ENCODE results near the gene ARPC2.

The ARPC2 gene

DNA sequence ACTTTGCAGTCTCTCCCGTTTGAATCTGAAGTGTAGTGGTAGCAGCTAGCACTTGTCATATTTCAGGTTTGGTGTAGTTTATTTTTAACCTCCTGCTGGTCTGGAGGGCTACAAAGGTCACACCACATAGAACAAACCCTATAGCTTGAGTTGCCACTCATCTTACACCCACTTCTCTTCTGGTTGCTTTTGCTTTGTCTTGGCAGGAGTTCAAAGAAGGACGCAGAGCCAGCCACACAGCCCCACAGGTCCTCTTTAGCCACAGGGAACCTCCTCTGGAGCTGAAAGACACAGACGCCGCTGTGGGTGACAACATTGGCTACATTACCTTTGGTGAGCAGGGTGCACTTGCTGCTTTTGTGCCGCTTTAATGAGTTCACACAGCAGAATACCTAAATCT is 28.2 kb downstream of the ARPC2 start:
- H2BK120ac ChIP-seq (ENCODE audit: low read depth, low read length): no peak overlapping the region
- no peaks in the 10 kb centered on the region for H3K27me3 ChIP-seq (ENCODE audit: insufficient read depth, low read length, poor library complexity)
- H4K8ac ChIP-seq (ENCODE audit: low read depth, low read length): no peak overlapping the region
- H3K4ac ChIP-seq (ENCODE audit: low read depth, low read length): no peak overlapping the region
- no peak overlapping the region for H4K5ac ChIP-seq (ENCODE audit: low read length)
- no peak overlapping the region for H3K4me2 ChIP-seq (ENCODE audit: low read length)
- no peak overlapping the region for H3K18ac ChIP-seq (ENCODE audit: low read length)
- H3K9ac ChIP-seq (ENCODE audit: low read length): no peak overlapping the region
- WGBS (ENCODE audit: extremely low coverage, insufficient coverage, low lambda C conversion rate): no CpG with 5 or more reads among the region's 5 CpGs
- no peak overlapping the region for H2AK5ac ChIP-seq (ENCODE audit: low read length)
- no peak for DNase-seq
- H3K36me3 ChIP-seq (ENCODE audit: control insufficient read depth, insufficient read depth, low read length): peaks cover 30% of the 10 kb centered on the region
- no peak overlapping the region for H3K56ac ChIP-seq (ENCODE audit: low read length)
- H3K27ac ChIP-seq (ENCODE audit: low read depth, low read length): no peak overlapping the region
- no peaks in the 10 kb centered on the region for H3K79me2 ChIP-seq (ENCODE audit: control insufficient read depth, insufficient read depth, low read length)
- no peak overlapping the region for H3K23ac ChIP-seq (ENCODE audit: low read length)
- H2BK15ac ChIP-seq (replicated peaks; ENCODE audit: low read depth): no peak overlapping the region
- no peak overlapping the region for H2BK5ac ChIP-seq (ENCODE audit: low read length)
- no peaks in the 10 kb centered on the region for H3K4me1 ChIP-seq (ENCODE audit: control insufficient read depth, low read depth, low read length)
- H3K79me1 ChIP-seq (ENCODE audit: low read length): peaks cover 2% of the 10 kb centered on the region
- H3K4me3 ChIP-seq (ENCODE audit: low read length): no peak overlapping the region

DNA sequence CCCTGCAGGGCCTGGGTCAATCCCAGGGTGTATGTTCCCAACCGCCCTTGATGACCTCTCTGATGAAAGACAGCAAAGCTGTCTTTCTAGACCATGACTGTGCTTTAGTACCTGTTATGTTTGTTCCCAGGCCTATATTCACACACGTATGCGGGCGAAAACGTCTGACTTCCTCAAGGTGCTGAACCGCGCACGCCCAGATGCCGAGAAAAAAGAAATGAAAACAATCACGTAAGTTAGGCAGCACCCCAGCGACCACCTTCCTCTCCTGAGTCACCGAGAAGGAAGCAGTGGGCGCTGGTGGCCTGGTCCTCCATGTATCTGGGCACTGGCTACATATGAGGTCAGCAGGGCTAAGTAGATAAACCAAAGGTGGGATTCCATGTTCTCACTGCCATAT is 32.7 kb downstream of the ARPC2 start:
- H3K56ac ChIP-seq (ENCODE audit: low read length): no peak overlapping the region
- H3K23ac ChIP-seq (ENCODE audit: low read length): no peak overlapping the region
- H3K18ac ChIP-seq (ENCODE audit: low read length): no peak overlapping the region
- H3K4me2 ChIP-seq (ENCODE audit: low read length): no peak overlapping the region
- H3K4me3 ChIP-seq (ENCODE audit: low read length): no peak overlapping the region
- no peak overlapping the region for H2BK5ac ChIP-seq (ENCODE audit: low read length)
- H3K79me1 ChIP-seq (ENCODE audit: low read length): no peaks in the 10 kb centered on the region
- H3K79me2 ChIP-seq (ENCODE audit: control insufficient read depth, insufficient read depth, low read length): no peaks in the 10 kb centered on the region
- H4K8ac ChIP-seq (ENCODE audit: low read depth, low read length): no peak overlapping the region
- H4K5ac ChIP-seq (ENCODE audit: low read length): no peak overlapping the region
- no peak for DNase-seq
- H3K4ac ChIP-seq (ENCODE audit: low read depth, low read length): no peak overlapping the region
- H2BK15ac ChIP-seq (replicated peaks; ENCODE audit: low read depth): no peak overlapping the region
- H2BK120ac ChIP-seq (ENCODE audit: low read depth, low read length): no peak overlapping the region
- H2AK5ac ChIP-seq (ENCODE audit: low read length): no peak overlapping the region
- H3K9ac ChIP-seq (ENCODE audit: low read length): no peak overlapping the region
- no CpG with 5 or more reads among the region's 13 CpGs for WGBS (ENCODE audit: extremely low coverage, insufficient coverage, low lambda C conversion rate)
- peaks cover 38% of the 10 kb centered on the region for H3K36me3 ChIP-seq (ENCODE audit: control insufficient read depth, insufficient read depth, low read length)
- H3K27ac ChIP-seq (ENCODE audit: low read depth, low read length): no peak overlapping the region
- no peaks in the 10 kb centered on the region for H3K27me3 ChIP-seq (ENCODE audit: insufficient read depth, low read length, poor library complexity)
- H3K4me1 ChIP-seq (ENCODE audit: control insufficient read depth, low read depth, low read length): no peaks in the 10 kb centered on the region

DNA sequence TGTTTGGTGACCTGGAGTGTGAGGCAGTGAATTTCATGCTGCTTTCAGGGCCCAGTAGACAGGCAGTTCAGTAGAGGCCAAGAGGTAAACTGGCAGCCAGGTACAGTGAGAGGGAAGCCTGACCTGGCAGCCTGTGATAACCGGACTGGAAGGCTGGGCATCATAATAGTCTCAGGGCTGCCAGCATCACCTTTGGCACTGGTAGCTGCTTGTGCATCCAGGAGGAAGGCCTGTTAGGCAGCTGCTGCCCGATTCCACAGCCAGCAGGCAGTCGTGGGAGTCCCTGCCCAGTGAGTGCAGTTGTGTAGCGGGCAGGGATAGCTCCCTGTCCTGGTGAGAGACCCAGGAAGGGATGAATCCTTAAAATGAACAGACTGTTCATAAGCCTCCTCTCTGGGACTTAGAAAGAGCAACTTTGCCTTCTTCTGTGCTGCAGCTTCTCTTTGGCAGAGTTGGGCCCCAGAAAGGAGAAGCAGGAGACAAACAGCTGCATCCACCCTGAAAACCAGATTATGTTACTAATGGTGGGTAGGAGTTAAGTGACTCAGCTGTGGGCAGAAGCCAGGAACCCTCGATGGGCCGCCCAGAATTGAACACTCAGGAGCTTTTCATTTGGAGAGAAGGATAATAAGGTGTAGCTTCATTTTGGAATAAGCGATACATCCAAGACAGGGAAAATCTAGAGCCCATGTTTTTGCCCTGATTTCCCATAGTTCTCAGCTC is 35.7 kb downstream of the ARPC2 start:
- Histone ChIP-seq H2BK5ac (ENCODE audit: low read length) (no peak overlapping the region), H2BK15ac (replicated peaks; ENCODE audit: low read depth) (no peak overlapping the region), H3K27me3 (ENCODE audit: insufficient read depth, low read length, poor library complexity) (no peaks in the 10 kb centered on the region), H3K23ac (ENCODE audit: low read length) (no peak overlapping the region), H3K4me1 (ENCODE audit: control insufficient read depth, low read depth, low read length) (no peaks in the 10 kb centered on the region), H2BK120ac (ENCODE audit: low read depth, low read length) (no peak overlapping the region), H3K4me3 (ENCODE audit: low read length) (no peak overlapping the region), H2AK5ac (ENCODE audit: low read length) (no peak overlapping the region), H3K4ac (ENCODE audit: low read depth, low read length) (no peak overlapping the region), H4K8ac (ENCODE audit: low read depth, low read length) (no peak overlapping the region), H4K5ac (ENCODE audit: low read length) (no peak overlapping the region), H3K36me3 (ENCODE audit: control insufficient read depth, insufficient read depth, low read length) (peaks cover 31% of the 10 kb centered on the region), H3K18ac (ENCODE audit: low read length) (no peak overlapping the region), H3K9ac (ENCODE audit: low read length) (no peak overlapping the region), H3K79me2 (ENCODE audit: control insufficient read depth, insufficient read depth, low read length) (no peaks in the 10 kb centered on the region), H3K56ac (ENCODE audit: low read length) (no peak overlapping the region), H3K4me2 (ENCODE audit: low read length) (no peak overlapping the region), H3K27ac (ENCODE audit: low read depth, low read length) (no peak overlapping the region), H3K79me1 (ENCODE audit: low read length) (no peaks in the 10 kb centered on the region)
- no CpG with 5 or more reads among the region's 7 CpGs for WGBS (ENCODE audit: extremely low coverage, insufficient coverage, low lambda C conversion rate)
- DNase-seq: no peak

DNA sequence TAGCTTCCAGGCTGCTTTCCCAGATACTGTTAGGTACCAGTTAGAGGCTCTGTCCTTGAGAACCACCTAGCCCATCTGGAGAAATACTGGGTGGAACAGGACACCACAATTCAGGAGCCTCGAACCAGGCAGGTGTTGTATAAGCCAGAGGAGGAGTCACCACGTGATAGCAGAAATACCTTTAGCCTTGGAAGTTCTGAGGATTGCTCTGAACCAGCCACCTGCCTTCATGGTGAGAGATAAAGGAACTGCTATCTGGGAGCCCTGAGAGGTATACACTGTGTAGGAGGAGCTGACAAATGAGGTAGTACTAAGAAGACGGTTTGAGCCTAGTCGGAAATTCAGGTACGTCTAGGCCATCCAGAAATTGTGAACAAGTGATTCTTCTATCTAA is 36.2 kb downstream of the ARPC2 start:
- Histone ChIP-seq H3K56ac (ENCODE audit: low read length) (no peak overlapping the region), H2AK5ac (ENCODE audit: low read length) (no peak overlapping the region), H2BK120ac (ENCODE audit: low read depth, low read length) (no peak overlapping the region), H2BK15ac (replicated peaks; ENCODE audit: low read depth) (no peak overlapping the region), H3K36me3 (ENCODE audit: control insufficient read depth, insufficient read depth, low read length) (peaks cover 29% of the 10 kb centered on the region), H3K27ac (ENCODE audit: low read depth, low read length) (no peak overlapping the region), H3K4me2 (ENCODE audit: low read length) (no peak overlapping the region), H4K8ac (ENCODE audit: low read depth, low read length) (no peak overlapping the region), H3K9ac (ENCODE audit: low read length) (no peak overlapping the region), H4K5ac (ENCODE audit: low read length) (no peak overlapping the region), H3K18ac (ENCODE audit: low read length) (no peak overlapping the region), H2BK5ac (ENCODE audit: low read length) (no peak overlapping the region), H3K4ac (ENCODE audit: low read depth, low read length) (no peak overlapping the region), H3K23ac (ENCODE audit: low read length) (no peak overlapping the region), H3K27me3 (ENCODE audit: insufficient read depth, low read length, poor library complexity) (no peaks in the 10 kb centered on the region), H3K79me2 (ENCODE audit: control insufficient read depth, insufficient read depth, low read length) (no peaks in the 10 kb centered on the region), H3K4me3 (ENCODE audit: low read length) (no peak overlapping the region), H3K4me1 (ENCODE audit: control insufficient read depth, low read depth, low read length) (no peaks in the 10 kb centered on the region), H3K79me1 (ENCODE audit: low read length) (no peaks in the 10 kb centered on the region)
- DNase-seq: no peak
- no CpG with 5 or more reads among the region's 5 CpGs for WGBS (ENCODE audit: extremely low coverage, insufficient coverage, low lambda C conversion rate)

DNA sequence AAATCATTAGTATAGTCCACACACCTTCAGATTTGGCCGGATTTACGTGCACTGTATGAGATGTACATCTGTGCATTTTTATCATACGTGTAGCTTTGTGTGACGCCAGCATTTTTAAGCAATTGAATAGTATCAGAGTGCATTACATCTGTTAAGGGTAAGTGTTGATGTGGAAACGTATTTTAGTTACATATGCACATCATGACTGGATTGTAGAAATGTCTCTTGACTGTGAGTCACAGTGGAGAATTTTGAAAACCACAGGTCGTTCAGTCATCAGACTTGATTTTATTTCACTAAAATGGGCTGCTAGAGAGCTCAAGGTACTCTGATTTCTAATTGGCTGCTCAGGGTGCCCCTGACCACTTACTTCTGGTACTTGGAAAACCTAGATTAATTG is 38.5 kb downstream of the ARPC2 start:
- no peak overlapping the region for H2BK15ac ChIP-seq (replicated peaks; ENCODE audit: low read depth)
- H3K18ac ChIP-seq (ENCODE audit: low read length): no peak overlapping the region
- no peak overlapping the region for H3K27ac ChIP-seq (ENCODE audit: low read depth, low read length)
- no peak overlapping the region for H2AK5ac ChIP-seq (ENCODE audit: low read length)
- H3K79me2 ChIP-seq (ENCODE audit: control insufficient read depth, insufficient read depth, low read length): no peaks in the 10 kb centered on the region
- H3K4ac ChIP-seq (ENCODE audit: low read depth, low read length): no peak overlapping the region
- H2BK120ac ChIP-seq (ENCODE audit: low read depth, low read length): no peak overlapping the region
- no peak overlapping the region for H4K5ac ChIP-seq (ENCODE audit: low read length)
- no CpG with 5 or more reads among the region's 6 CpGs for WGBS (ENCODE audit: extremely low coverage, insufficient coverage, low lambda C conversion rate)
- no peak overlapping the region for H4K8ac ChIP-seq (ENCODE audit: low read depth, low read length)
- no peaks in the 10 kb centered on the region for H3K27me3 ChIP-seq (ENCODE audit: insufficient read depth, low read length, poor library complexity)
- peaks cover 16% of the 10 kb centered on the region for H3K36me3 ChIP-seq (ENCODE audit: control insufficient read depth, insufficient read depth, low read length)
- H3K4me1 ChIP-seq (ENCODE audit: control insufficient read depth, low read depth, low read length): no peaks in the 10 kb centered on the region
- H3K79me1 ChIP-seq (ENCODE audit: low read length): no peaks in the 10 kb centered on the region
- H2BK5ac ChIP-seq (ENCODE audit: low read length): no peak overlapping the region
- no peak for DNase-seq
- H3K56ac ChIP-seq (ENCODE audit: low read length): no peak overlapping the region
- H3K9ac ChIP-seq (ENCODE audit: low read length): no peak overlapping the region
- no peak overlapping the region for H3K4me2 ChIP-seq (ENCODE audit: low read length)
- H3K4me3 ChIP-seq (ENCODE audit: low read length): no peak overlapping the region
- no peak overlapping the region for H3K23ac ChIP-seq (ENCODE audit: low read length)
